HepG2 (cell line): ENCODE data around the gene NMUR1. TPM values are rescaled to one million over a fixed set of nuclear protein-coding genes. Genes with fewer than 3 reads are reported as not detected.

ENCODE experiments used
- ATAC-seq: fragments of 200-7000 bp; cut with Tn5 transposase; 3 replicates; pipeline ENCODE4 v1.9.1; 2020; ENCODE audit warnings: mild to moderate bottlenecking, moderate library complexity
- BruUV-seq: library from RNA; stranded (reverse); fragments of 400-500 nt; replicated peaks from 2 replicates; lab custom pipeline; 2021; lab: Mats Ljungman, UMichigan
- CTCF ChIA-PET: fragments of 300-600 bp; formaldehyde crosslinking; extraction: SDS; loops from one replicate; lab custom pipeline; 2021; ENCODE audit warnings: low total read pairs, inconsistent platforms, low intra/inter-chr PET ratio; lab: Yijun Ruan, JAX
- POLR2A ChIA-PET: fragments of 350-600 bp; sonication (Branson Sonifier 250); formaldehyde crosslinking; loops from one replicate; lab custom pipeline; 2020; ENCODE audit warnings: antibody characterized with exemption, inconsistent platforms; lab: Yijun Ruan, JAX
- DNase-seq: peaks from one replicate; pipeline ENCODE4 v3.0.0-alpha.2; 2015; ENCODE audit warnings: low spot score
- FAIRE-seq: peaks from 3 replicates; lab custom pipeline; 2011; peaks lifted over from hg19 to GRCh38; lab: Jason Lieb, UNC
- H2AFZ ChIP-seq: one replicate; pipeline ENCODE4 v1.6.1; 2011; ENCODE audit warnings: low read length, inconsistent platforms
- H3K27ac ChIP-seq: fragments of 300-600 bp; 3 replicates; pipeline ENCODE4 v1.8.0; 2011; ENCODE audit warnings: mixed run types, mild to moderate bottlenecking, mixed read lengths, low read length, inconsistent platforms; ENCODE audit not compliant: insufficient read depth; ENCODE audit errors: extremely low read length
- H3K27me3 ChIP-seq, 2 experiments: fragments of 200-600 bp in 1 of 2; 2 replicates in 1 of 2; 3 replicates in 1 of 2; pipeline versions ENCODE4 v1.6.0 to v1.8.0; 2011; ENCODE audit warnings: low read length in 2 of 2, mild to moderate bottlenecking in 2 of 2, moderate library complexity in 2 of 2, inconsistent platforms in 1 of 2; ENCODE audit not compliant: insufficient read depth in 2 of 2, control insufficient read depth in 1 of 2
- H3K36me3 ChIP-seq, 2 experiments: fragments of 200-600 bp in 1 of 2; replicated peaks in 1 of 2; 2 replicates in 1 of 2; 3 replicates in 1 of 2; pipeline versions ENCODE4 v1.5.1 to v1.8.0; 2011; ENCODE audit warnings: low read length in 2 of 2, inconsistent platforms in 1 of 2; ENCODE audit not compliant: insufficient read depth in 2 of 2, control insufficient read depth in 1 of 2
- H3K4me1 ChIP-seq: 2 replicates; pipeline ENCODE4 v1.5.1; 2012; ENCODE audit warnings: low read length, inconsistent platforms; ENCODE audit not compliant: insufficient read depth
- H3K4me2 ChIP-seq: 2 replicates; pipeline ENCODE4 v1.6.0; 2011; ENCODE audit warnings: low read depth, low read length, inconsistent platforms
- H3K4me3 ChIP-seq, 3 experiments: fragments of 200-600 bp in 1 of 3; sonication (generic), shearing (Covaris generic) in 1 of 3; replicated peaks in 1 of 3; 2 replicates each; pipeline ENCODE4 v1.5.1; 2011 to 2016; ENCODE audit warnings: low read length in 3 of 3, inconsistent platforms in 2 of 3, low read depth in 2 of 3, mild to moderate bottlenecking in 2 of 3, control low read depth in 1 of 3, mixed read lengths in 1 of 3; ENCODE audit not compliant: insufficient read depth in 1 of 3
- H3K79me2 ChIP-seq: one replicate; pipeline ENCODE4 v1.6.1; 2011; ENCODE audit warnings: low read length, inconsistent platforms; ENCODE audit not compliant: insufficient read depth
- H3K9ac ChIP-seq: 2 replicates; pipeline ENCODE4 v1.6.0; 2011; ENCODE audit warnings: mild to moderate bottlenecking, low read depth, low read length, inconsistent platforms; ENCODE audit not compliant: insufficient read depth
- H3K9me3 ChIP-seq: 2 replicates; pipeline ENCODE4 v1.5.1; 2012; ENCODE audit warnings: mild to moderate bottlenecking, low read length
- H4K20me1 ChIP-seq: 2 replicates; pipeline ENCODE4 v1.6.0; 2011; ENCODE audit warnings: inconsistent platforms, mild to moderate bottlenecking, low read length, moderate library complexity; ENCODE audit not compliant: insufficient read depth
- HNF4A ChIP-seq: sonication (generic); formaldehyde crosslinking; IDR thresholded peaks from 2 replicates; pipeline ENCODE4 v1.4.0; 2020; ENCODE audit warnings: missing genetic modification reagents
- MTF1 ChIP-seq: sonication (generic); formaldehyde crosslinking; IDR thresholded peaks from 2 replicates; pipeline ENCODE4 v1.5.0; 2020; ENCODE audit warnings: missing genetic modification reagents
- SYNCRIP ChIP-seq: fragments of 200-400 bp; formaldehyde crosslinking; IDR thresholded peaks from 2 replicates; pipeline ENCODE4 v1.6.1; 2018; ENCODE audit warnings: mild to moderate bottlenecking, low read depth, low read length; ENCODE audit not compliant: insufficient read depth
- USF2 ChIP-seq, 2 experiments: sonication (generic) in 1 of 2; formaldehyde crosslinking in 1 of 2; IDR thresholded peaks; 2 replicates each; pipeline versions ENCODE4 v1.5.1 to v1.6.1; 2011 to 2020; ENCODE audit warnings: borderline replicate concordance in 1 of 2, low read depth in 1 of 2, low read length in 1 of 2, mild to moderate bottlenecking in 1 of 2, missing genetic modification reagents in 1 of 2, moderate library complexity in 1 of 2
- ZNF580 ChIP-seq: IDR thresholded peaks from 2 replicates; pipeline ENCODE4 v1.6.1; 2016; ENCODE audit warnings: low read depth, borderline replicate concordance
- WGBS: methylation state at CpG from one replicate; pipeline ENCODE4 v1.1.6; 2017; ENCODE audit warnings: low lambda C conversion rate; 5-methylcytosine and 5-hydroxymethylcytosine counted together
- in situ Hi-C: cut with HindIII; loops from 2 replicates; pipeline ENCODE4 v1.10.0; 2017; ENCODE audit warnings: low pct_unique_long_range_greater_than_20kb; ENCODE audit not compliant: extremely low pct_ligation_motif_present
- intact Hi-C: fragments of 100-400 bp; cut with micrococcal nuclease; formaldehyde crosslinking; loops from one replicate; pipeline ENCODE4 v1.10.0; 2022; ENCODE audit not compliant: unreplicated experiment
- polyA plus RNA-seq, 8 experiments: library from polyadenylated mRNA; depleted of rRNA in 3 of 8; stranded (reverse) in 7 of 8; unstranded in 1 of 8; fragments of >200 nt; fragmentation: Illumina TruSeq in 4 of 8; extraction: Trizol in 4 of 8; gene quantifications; 2 replicates each; pipeline versions ENCODE4 v1.2.1 to v1.2.3, GENCODE V29; 2011 to 2016; ENCODE audit warnings: low read depth in 4 of 8, missing spikeins in 1 of 8, mixed read lengths in 1 of 8; ENCODE audit not compliant: insufficient read depth in 1 of 8
- total RNA-seq, 5 experiments: library from RNA; depleted of rRNA; stranded (reverse); fragments of >200 nt; fragmentation: Illumina TruSeq; extraction: Trizol; gene quantifications; 2 replicates each; pipeline ENCODE4 v1.2.3, GENCODE V29; 2016; ENCODE audit warnings: low read depth in 1 of 5

Gene NMUR1
- total and polyA plus RNA-seq, 2 of the 13 experiments (the other 11 are each of a cell fraction or from before 2014, with no cell fraction given), result not detected

- Histone ChIP-seq H3K9ac (no peak overlapping the region), H2AFZ (no peak overlapping the region), H3K9me3 (no peaks in the 10 kb centered on the region), H3K4me1 (peaks cover 7% of the 10 kb centered on the region), H3K27ac (no peak overlapping the region), H4K20me1 (no peaks in the 10 kb centered on the region), H3K79me2 (no peaks in the 10 kb centered on the region), H3K4me2 (no peak overlapping the region), H3K4me3 (no peak overlapping the region), H3K36me3 (no peaks in the 10 kb centered on the region), H3K27me3 (peaks cover 3 to 29% of the 10 kb centered on the region in 2 experiments; a peak in 2 of 5 replicates)
- ChIA-PET CTCF (no interaction called here), POLR2A (interaction anchor here (2.6 to 3.7 kb wide), 2 partner anchors 15 kb away, joined by 19 to 20 read pairs; partner anchors contain the start of gene NCL)
- FAIRE-seq, result no peak
- in situ Hi-C loops (no loop called here), intact Hi-C loops (no loop called here)
- BruUV-seq, result no TSS peak
- ATAC-seq, result no peak
- WGBS, result 49% methylated on average over 9 of the region's 9 CpGs
- DNase-seq, result no peak
- TF ChIP-seq USF2 (IDR thresholded peaks at IDR 0.05; ENCODE audit: low read depth, low read length) (no peak), USF2 (CRISPR knock-in tag; IDR thresholded peaks at IDR 0.05; ENCODE audit: borderline replicate concordance) (no peak), SYNCRIP (no peak), HNF4A (CRISPR knock-in tag) (no peak), MTF1 (CRISPR knock-in tag) (no peak), ZNF580 (CRISPR knock-in tag) (no peak)
- TF ChIP-seq, all 625 proteins: peak for 0
Measured at GRCh38 chr2:231479455-231479854, 50.8 kb downstream of the NMUR1 start.
